Liver (tissue), 9 donors: ENCODE results near the gene TNC. TPM values are rescaled to one million over a fixed set of nuclear protein-coding genes. Genes with fewer than 3 reads are reported as not detected.

Experiments
- DNase-seq: peaks from one replicate; pipeline ENCODE4 v3.0.0-alpha.2; 2017; ENCODE audit warnings: low spot score
- H3K27ac ChIP-seq, 2 donors: one replicate each; pipeline ENCODE4 v1.7.0; 2013; ENCODE audit warnings: inconsistent platforms in 2 of 2, low read length in 2 of 2, control low read depth in 1 of 2, low read depth in 1 of 2, mild to moderate bottlenecking in 1 of 2
- H3K27me3 ChIP-seq, 4 donors: one replicate each; pipeline versions ENCODE4 v1.6.1 to v1.7.0; 2013; ENCODE audit warnings: low read length in 3 of 4, inconsistent platforms in 1 of 4, mild to moderate bottlenecking in 1 of 4, moderate library complexity in 1 of 4; ENCODE audit not compliant: control insufficient read depth in 4 of 4, insufficient read depth in 4 of 4
- H3K36me3 ChIP-seq, 4 donors: one replicate each; pipeline versions ENCODE4 v1.6.1 to v1.7.0; 2013; ENCODE audit warnings: low read length in 3 of 4, mild to moderate bottlenecking in 3 of 4, low read depth in 1 of 4, moderate library complexity in 1 of 4; ENCODE audit not compliant: control insufficient read depth in 4 of 4, insufficient read depth in 3 of 4
- H3K4me1 ChIP-seq, 4 donors: one replicate each; pipeline versions ENCODE4 v1.6.1 to v1.7.0; 2013; ENCODE audit warnings: low read length in 3 of 4, mild to moderate bottlenecking in 3 of 4, moderate library complexity in 1 of 4; ENCODE audit not compliant: control insufficient read depth in 4 of 4, insufficient read depth in 4 of 4
- H3K4me3 ChIP-seq, 3 donors: one replicate each; pipeline versions ENCODE4 v1.6.1 to v1.7.0; 2013; ENCODE audit warnings: low read length in 3 of 3, control low read depth in 1 of 3, low read depth in 1 of 3, mild to moderate bottlenecking in 1 of 3
- H3K9ac ChIP-seq, 2 donors: one replicate each; pipeline ENCODE4 v1.7.0; 2013; ENCODE audit warnings: low read length in 2 of 2, mild to moderate bottlenecking in 2 of 2, moderate library complexity in 2 of 2, control low read depth in 1 of 2, low read depth in 1 of 2
- H3K9me3 ChIP-seq, 4 donors: one replicate each; pipeline versions ENCODE4 v1.6.1 to v1.7.0; 2013; ENCODE audit warnings: low read length in 3 of 4; ENCODE audit not compliant: control insufficient read depth in 4 of 4
- ATF3 ChIP-seq: IDR thresholded peaks from 2 replicates; pipeline ENCODE4 v1.6.1; 2016; ENCODE audit warnings: antibody characterized with exemption
- CTCF ChIP-seq: fragments of 150-350 bp; IDR thresholded peaks from 2 replicates; pipeline ENCODE4 v1.5.1; 2017; ENCODE audit warnings: improper control_type of control experiment, low read depth, low read length; ENCODE audit not compliant: missing input control
- EGR1 ChIP-seq, 2 donors: IDR thresholded peaks; 2 replicates each; pipeline ENCODE4 v1.6.1; 2016 to 2018; ENCODE audit warnings: antibody characterized with exemption in 2 of 2, low read depth in 2 of 2
- FOXA1 ChIP-seq: IDR thresholded peaks from 2 replicates; pipeline ENCODE4 v1.6.1; 2016; ENCODE audit warnings: antibody characterized with exemption
- FOXA2 ChIP-seq: IDR thresholded peaks from 2 replicates; pipeline ENCODE4 v1.6.1; 2016; ENCODE audit warnings: antibody characterized with exemption
- GABPA ChIP-seq, 2 donors: IDR thresholded peaks in 1 of 2; conservative IDR thresholded peaks in 1 of 2; 2 replicates each; pipeline ENCODE4 v1.6.1; 2016; ENCODE audit warnings: antibody characterized with exemption in 2 of 2, mild to moderate bottlenecking in 1 of 2, moderate library complexity in 1 of 2
- HNF4A ChIP-seq, 2 donors: conservative IDR thresholded peaks; 2 replicates each; pipeline ENCODE4 v1.6.1; 2016; ENCODE audit warnings: antibody characterized with exemption in 2 of 2, mild to moderate bottlenecking in 2 of 2
- HNF4G ChIP-seq: IDR thresholded peaks from 2 replicates; pipeline ENCODE4 v1.6.1; 2016; ENCODE audit warnings: antibody characterized with exemption
- JUND ChIP-seq, 2 donors: IDR thresholded peaks; 2 replicates each; pipeline ENCODE4 v1.6.1; 2016; ENCODE audit warnings: antibody characterized with exemption in 2 of 2
- MAX ChIP-seq: IDR thresholded peaks from 2 replicates; pipeline ENCODE4 v1.6.1; 2016; ENCODE audit warnings: antibody characterized with exemption
- NR2F2 ChIP-seq: IDR thresholded peaks from 2 replicates; pipeline ENCODE4 v1.6.1; 2016; ENCODE audit warnings: antibody characterized with exemption
- RAD21 ChIP-seq, 2 donors: IDR thresholded peaks; 2 replicates each; pipeline ENCODE4 v1.6.1; 2016; ENCODE audit warnings: antibody characterized with exemption in 2 of 2, mild to moderate bottlenecking in 2 of 2
- REST ChIP-seq: IDR thresholded peaks from 2 replicates; pipeline ENCODE4 v1.6.1; 2016; ENCODE audit warnings: antibody characterized with exemption, mild to moderate bottlenecking
- RXRA ChIP-seq, 2 donors: IDR thresholded peaks; 2 replicates each; pipeline ENCODE4 v1.6.1; 2017 to 2018; ENCODE audit warnings: antibody characterized with exemption in 2 of 2, mild to moderate bottlenecking in 1 of 2
- SP1 ChIP-seq: IDR thresholded peaks from 2 replicates; pipeline ENCODE4 v1.6.1; 2018; ENCODE audit warnings: antibody characterized with exemption, mild to moderate bottlenecking
- TAF1 ChIP-seq: conservative IDR thresholded peaks from 2 replicates; pipeline ENCODE4 v1.6.1; 2016; ENCODE audit warnings: antibody characterized with exemption, mild to moderate bottlenecking
- YY1 ChIP-seq: IDR thresholded peaks from 2 replicates; pipeline ENCODE4 v1.6.1; 2016; ENCODE audit warnings: antibody characterized with exemption, mild to moderate bottlenecking
- ZBTB33 ChIP-seq: IDR thresholded peaks from 2 replicates; pipeline ENCODE4 v1.6.1; 2016; ENCODE audit warnings: antibody characterized with exemption
- WGBS: extraction: QIAGEN DNeasy Blood & Tissue Kit; methylation state at CpG from one replicate; pipeline ENCODE4 v1.1.7; 2013; 5-methylcytosine and 5-hydroxymethylcytosine counted together
- polyA plus RNA-seq, 2 donors: library from polyadenylated mRNA; stranded (reverse) in 1 of 2; unstranded in 1 of 2; fragments of 200-250 nt in 1 of 2; fragments of >200 nt in 1 of 2; fragmentation: Nextera tagmentation in 1 of 2; extraction: Ambion mirVana in 1 of 2; gene quantifications; one replicate each; pipeline versions ENCODE4 v1.2.1 to v1.2.3, GENCODE V29; 2013 to 2015
- total RNA-seq, 2 donors: library from RNA; depleted of rRNA; stranded (reverse); fragments of >200 nt; gene quantifications; one replicate each; pipeline ENCODE4 v1.2.3, GENCODE V29; 2014
- donor health status: healthy.
- donor health status: healthy.
- donor health status: healthy.
- donor health status: healthy.
- donor health status: healthy.

Gene TNC
- total and polyA plus RNA-seq, 4 donors: 0.19 to 6.3 (median 1.8) TPM

- TF ChIP-seq HNF4G: no peak
- TF ChIP-seq RAD21 (IDR thresholded peaks at IDR 0.05): no peak
- TF ChIP-seq FOXA1: no peak
- TF ChIP-seq HNF4A (conservative IDR thresholded peaks at IDR 0.05): no peak
- no peak for TF ChIP-seq RXRA (IDR thresholded peaks at IDR 0.05)
- TF ChIP-seq EGR1 (IDR thresholded peaks at IDR 0.05; ENCODE audit: low read depth in 2 of 2): no peak
- no peak for TF ChIP-seq SP1
- TF ChIP-seq YY1: no peak
Observed at GRCh38 chr9:115058175-115058574, 59.8 kb downstream of the TNC start (continued).

GRCh38 chr9:115057559-115057958 lies 60.4 kb downstream of the TNC start:
- Histone ChIP-seq H3K27me3 (no peaks in the 10 kb centered on the region), H3K9me3 (no peaks in the 10 kb centered on the region), H3K4me1 (no peaks in the 10 kb centered on the region), H3K27ac (no peak overlapping the region), H3K36me3 (no peaks in the 10 kb centered on the region), H3K4me3 (no peak overlapping the region), H3K9ac (no peak overlapping the region)
- no peak for DNase-seq
- TF ChIP-seq HNF4G (no peak), RAD21 (IDR thresholded peaks at IDR 0.05) (no peak), REST (no peak), NR2F2 (no peak)

GRCh38 chr9:115050002-115050490 lies 67.9 kb downstream of the TNC start:
- Histone ChIP-seq H3K4me1 (no peaks in the 10 kb centered on the region), H3K36me3 (no peaks in the 10 kb centered on the region), H3K27ac (no peak overlapping the region), H3K9ac (no peak overlapping the region), H3K9me3 (no peaks in the 10 kb centered on the region), H3K4me3 (no peak overlapping the region), H3K27me3 (no peaks in the 10 kb centered on the region)
- 75% methylated on average over 5 of the region's 5 CpGs for WGBS
- TF ChIP-seq REST: no peak
- TF ChIP-seq RAD21 (IDR thresholded peaks at IDR 0.05): no peak
- no peak for TF ChIP-seq HNF4G
- no peak for TF ChIP-seq NR2F2
- TF ChIP-seq FOXA2: no peak
- TF ChIP-seq HNF4A (conservative IDR thresholded peaks at IDR 0.05): no peak
- no peak for TF ChIP-seq RXRA (IDR thresholded peaks at IDR 0.05)
- TF ChIP-seq FOXA1: no peak
- no peak for TF ChIP-seq CTCF
- no peak for TF ChIP-seq TAF1
- no peak for TF ChIP-seq EGR1 (IDR thresholded peaks at IDR 0.05; ENCODE audit: low read depth in 2 of 2)
- TF ChIP-seq MAX: no peak
- no peak for TF ChIP-seq ATF3
- no peak for TF ChIP-seq YY1
- TF ChIP-seq ZBTB33: no peak
- TF ChIP-seq GABPA (IDR thresholded peaks at IDR 0.05 in 1 of 2, conservative IDR thresholded peaks at IDR 0.05 in 1 of 2): no peak
- TF ChIP-seq JUND (IDR thresholded peaks at IDR 0.05): no peak
- TF ChIP-seq SP1: no peak
- DNase-seq: no peak
